Measurements from ENCODE around the gene EGLN1. TPM values are rescaled to one million over a fixed set of nuclear protein-coding genes. Genes with fewer than 3 reads are reported as not detected.

The EGLN1 gene
- total RNA-seq, 2 donors from 2014 or later = 13.5 to 17.2 TPM

DNA sequence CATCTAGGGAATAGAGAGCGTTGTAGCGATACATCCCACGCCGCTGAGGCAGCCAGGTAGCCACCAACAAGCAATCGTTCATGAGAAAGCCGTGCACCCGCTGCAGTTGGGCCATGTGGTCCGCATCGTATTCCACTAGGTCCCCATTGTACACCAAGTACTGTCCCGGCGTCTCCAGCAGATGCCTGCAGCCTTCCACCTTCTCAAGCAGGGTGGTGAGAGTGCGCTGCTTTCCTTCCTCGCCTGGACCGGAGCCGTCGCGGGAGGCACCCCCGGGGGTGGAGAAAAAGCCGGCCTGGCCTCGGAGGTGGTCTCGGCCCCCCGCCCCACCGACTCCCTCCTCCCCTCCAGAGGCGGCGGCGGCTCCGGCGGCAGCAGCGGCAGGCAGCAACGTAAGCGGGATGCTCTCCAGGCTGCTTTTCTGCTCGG is 85.0 kb downstream of the EGLN1 start:
- Mint-ChIP-seq H3K36me3 (ENCODE audit: low read depth) (peaks cover 8% of the 10 kb centered on the region), H3K27me3 (no peaks in the 10 kb centered on the region), H3K4me1 (peaks cover 40% of the 10 kb centered on the region), H3K4me3 (peak overlapping the region; percentile 95), H3K27ac (peak overlapping the region; percentile 98)
- peak in 2 of 3 donors; percentile 38 to 41 for DNase-seq
- no peaks in the 10 kb centered on the region for H3K9me3 ChIP-seq (ENCODE audit: control insufficient read depth, low read length, poor library complexity, severe bottlenecking)
- peak; percentile 2 for ATAC-seq

- Mint-ChIP-seq H3K27ac (peak overlapping the region; percentile 98), H3K36me3 (ENCODE audit: low read depth) (peaks cover 8% of the 10 kb centered on the region), H3K4me3 (peak overlapping the region; percentile 95), H3K27me3 (no peaks in the 10 kb centered on the region), H3K4me1 (peaks cover 44% of the 10 kb centered on the region)
- H3K9me3 ChIP-seq (ENCODE audit: control insufficient read depth, low read length, poor library complexity, severe bottlenecking) = no peaks in the 10 kb centered on the region
- DNase-seq (no peak), ATAC-seq (no peak)
Measured at GRCh38 chr1:231335663-231336602, 86.2 kb downstream of the EGLN1 start.

- peaks cover 8% of the 10 kb centered on the region for H3K36me3 Mint-ChIP-seq (ENCODE audit: low read depth)
- DNase-seq (no peak), ATAC-seq (no peak)
- H3K27me3 Mint-ChIP-seq = no peaks in the 10 kb centered on the region
- peaks cover 42% of the 10 kb centered on the region for H3K4me1 Mint-ChIP-seq
- peak overlapping the region; percentile 74 for H3K4me3 Mint-ChIP-seq
- H3K9me3 ChIP-seq (ENCODE audit: control insufficient read depth, low read length, poor library complexity, severe bottlenecking) = no peaks in the 10 kb centered on the region
- peak overlapping the region; percentile 98 for H3K27ac Mint-ChIP-seq
Measured at GRCh38 chr1:231334952-231335351, 87.1 kb downstream of the EGLN1 start.

- no peaks in the 10 kb centered on the region for H3K9me3 ChIP-seq (ENCODE audit: control insufficient read depth, low read length, poor library complexity, severe bottlenecking)
- ATAC-seq (no peak), DNase-seq (no peak)
- peak overlapping the region; percentile 74 for H3K4me3 Mint-ChIP-seq
- peaks cover 39% of the 10 kb centered on the region for H3K4me1 Mint-ChIP-seq
- peak overlapping the region; percentile 98 for H3K27ac Mint-ChIP-seq
- peaks cover 8% of the 10 kb centered on the region for H3K36me3 Mint-ChIP-seq (ENCODE audit: low read depth)
- no peaks in the 10 kb centered on the region for H3K27me3 Mint-ChIP-seq
Measured at GRCh38 chr1:231334079-231334666, 87.9 kb downstream of the EGLN1 start.

DNA sequence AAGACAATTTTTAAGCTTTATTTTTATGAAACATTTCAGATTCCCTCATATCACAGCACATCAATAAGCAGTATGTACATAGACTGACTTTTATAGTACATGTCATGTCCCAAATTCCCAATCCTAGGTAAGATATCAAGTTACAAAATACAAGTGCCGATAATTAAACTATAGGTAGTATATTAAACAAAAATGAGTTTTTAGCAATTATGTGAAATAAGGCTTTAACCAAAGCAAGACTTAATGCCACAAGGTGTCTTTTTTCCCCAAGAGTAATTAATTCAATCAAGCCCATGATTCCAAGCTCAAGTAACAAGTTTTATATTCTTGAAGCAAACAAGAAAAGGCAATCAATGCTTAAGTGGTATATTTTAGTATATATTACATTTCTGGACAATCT is 89.3 kb downstream of the EGLN1 start:
- H3K36me3 Mint-ChIP-seq (ENCODE audit: low read depth) = peaks cover 5% of the 10 kb centered on the region
- DNase-seq (no peak), ATAC-seq (no peak)
- H3K4me1 Mint-ChIP-seq = peaks cover 30% of the 10 kb centered on the region
- peak overlapping the region; percentile 24 for H3K27ac Mint-ChIP-seq
- no peaks in the 10 kb centered on the region for H3K9me3 ChIP-seq (ENCODE audit: control insufficient read depth, low read length, poor library complexity, severe bottlenecking)
- no peaks in the 10 kb centered on the region for H3K27me3 Mint-ChIP-seq
- no peak overlapping the region for H3K4me3 Mint-ChIP-seq

DNA sequence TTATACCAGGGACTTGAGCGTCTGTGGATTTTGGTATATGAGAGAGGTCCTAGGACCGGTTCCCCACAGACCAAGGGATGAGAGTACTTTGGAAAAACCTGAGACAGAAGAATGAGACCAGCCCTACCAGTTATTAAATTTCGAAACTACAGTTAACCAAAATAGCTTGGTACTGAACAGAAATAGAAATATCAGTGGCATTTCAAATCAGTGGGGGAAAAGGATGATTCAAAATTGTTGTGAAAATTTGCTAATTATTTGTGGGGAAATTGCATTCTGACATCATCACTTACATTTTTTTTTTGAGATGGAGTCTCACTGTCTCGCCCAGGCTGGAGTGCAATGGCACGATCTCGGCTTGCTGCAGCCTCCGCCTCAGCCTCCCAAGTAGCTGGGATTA is 92.6 kb downstream of the EGLN1 start:
- DNase-seq (no peak), ATAC-seq (no peak)
- Mint-ChIP-seq H3K4me3 (no peak overlapping the region), H3K27me3 (no peaks in the 10 kb centered on the region), H3K4me1 (peaks cover 14% of the 10 kb centered on the region), H3K36me3 (ENCODE audit: low read depth) (no peaks in the 10 kb centered on the region), H3K27ac (no peak overlapping the region)
- no peaks in the 10 kb centered on the region for H3K9me3 ChIP-seq (ENCODE audit: control insufficient read depth, low read length, poor library complexity, severe bottlenecking)

GRCh38 chr1:231327617-231328016 is 94.5 kb downstream of the EGLN1 start:
- Mint-ChIP-seq H3K27me3 (no peaks in the 10 kb centered on the region), H3K4me1 (peaks cover 12% of the 10 kb centered on the region), H3K4me3 (no peak overlapping the region), H3K36me3 (ENCODE audit: low read depth) (no peaks in the 10 kb centered on the region), H3K27ac (no peak overlapping the region)
- no peaks in the 10 kb centered on the region for H3K9me3 ChIP-seq (ENCODE audit: control insufficient read depth, low read length, poor library complexity, severe bottlenecking)
- ATAC-seq = no peak
- DNase-seq = no peak

- Mint-ChIP-seq H3K36me3 (ENCODE audit: low read depth) (no peaks in the 10 kb centered on the region), H3K4me1 (peaks cover 6% of the 10 kb centered on the region), H3K4me3 (no peak overlapping the region), H3K27ac (no peak overlapping the region), H3K27me3 (no peaks in the 10 kb centered on the region)
- ATAC-seq (no peak), DNase-seq (no peak)
- no peaks in the 10 kb centered on the region for H3K9me3 ChIP-seq (ENCODE audit: control insufficient read depth, low read length, poor library complexity, severe bottlenecking)
Measured at GRCh38 chr1:231326248-231326647, 95.8 kb downstream of the EGLN1 start.

DNA sequence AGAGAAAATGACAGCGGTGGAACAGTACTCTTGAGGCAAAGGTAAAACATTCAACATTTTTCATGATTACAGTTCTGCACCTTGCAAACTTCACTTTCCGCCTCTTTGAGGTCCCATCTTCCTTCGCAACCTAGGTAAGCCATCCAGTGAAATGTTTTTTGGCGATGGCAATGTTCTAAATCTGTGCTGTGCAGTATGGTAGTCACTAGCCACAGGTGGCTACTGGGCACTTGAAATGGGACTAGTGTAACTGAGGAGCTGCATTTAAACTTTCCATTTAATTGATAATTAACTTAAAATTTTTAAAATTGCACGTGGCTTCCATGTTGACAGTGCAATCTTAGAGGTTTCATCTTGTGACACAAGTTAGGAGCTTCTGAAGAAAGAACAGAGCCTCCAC is 97.4 kb downstream of the EGLN1 start:
- H3K9me3 ChIP-seq (ENCODE audit: control insufficient read depth, low read length, poor library complexity, severe bottlenecking) = no peaks in the 10 kb centered on the region
- Mint-ChIP-seq H3K27me3 (no peaks in the 10 kb centered on the region), H3K4me3 (no peak overlapping the region), H3K36me3 (ENCODE audit: low read depth) (no peaks in the 10 kb centered on the region), H3K27ac (no peak overlapping the region), H3K4me1 (peaks cover 3% of the 10 kb centered on the region)
- DNase-seq = no peak
- no peak for ATAC-seq

- DNase-seq (no peak), ATAC-seq (no peak)
- no peaks in the 10 kb centered on the region for H3K27me3 Mint-ChIP-seq
- H3K9me3 ChIP-seq (ENCODE audit: control insufficient read depth, low read length, poor library complexity, severe bottlenecking) = no peaks in the 10 kb centered on the region
- no peak overlapping the region for H3K27ac Mint-ChIP-seq
- no peak overlapping the region for H3K4me3 Mint-ChIP-seq
- H3K36me3 Mint-ChIP-seq (ENCODE audit: low read depth) = no peaks in the 10 kb centered on the region
- no peaks in the 10 kb centered on the region for H3K4me1 Mint-ChIP-seq
Measured at GRCh38 chr1:231322880-231323530, 99.1 kb downstream of the EGLN1 start.

GRCh38 chr1:231319080-231319479 is 103.0 kb downstream of the EGLN1 start:
- peaks cover 4% of the 10 kb centered on the region for H3K4me1 Mint-ChIP-seq
- no peaks in the 10 kb centered on the region for H3K36me3 Mint-ChIP-seq (ENCODE audit: low read depth)
- no peaks in the 10 kb centered on the region for H3K9me3 ChIP-seq (ENCODE audit: control insufficient read depth, low read length, poor library complexity, severe bottlenecking)
- no peak overlapping the region for H3K4me3 Mint-ChIP-seq
- ATAC-seq (no peak), DNase-seq (no peak)
- no peaks in the 10 kb centered on the region for H3K27me3 Mint-ChIP-seq
- no peak overlapping the region for H3K27ac Mint-ChIP-seq

GRCh38 chr1:231318568-231318967 is 103.5 kb downstream of the EGLN1 start:
- ATAC-seq (no peak), DNase-seq (no peak)
- H3K4me3 Mint-ChIP-seq = no peak overlapping the region
- no peaks in the 10 kb centered on the region for H3K36me3 Mint-ChIP-seq (ENCODE audit: low read depth)
- peaks cover 4% of the 10 kb centered on the region for H3K4me1 Mint-ChIP-seq
- no peaks in the 10 kb centered on the region for H3K27me3 Mint-ChIP-seq
- no peak overlapping the region for H3K27ac Mint-ChIP-seq
- H3K9me3 ChIP-seq (ENCODE audit: control insufficient read depth, low read length, poor library complexity, severe bottlenecking) = no peaks in the 10 kb centered on the region

GRCh38 chr1:231318015-231318355 is 104.1 kb downstream of the EGLN1 start:
- Mint-ChIP-seq H3K27ac (no peak overlapping the region), H3K27me3 (peaks cover 4% of the 10 kb centered on the region), H3K36me3 (ENCODE audit: low read depth) (no peaks in the 10 kb centered on the region), H3K4me3 (no peak overlapping the region), H3K4me1 (peaks cover 4% of the 10 kb centered on the region)
- DNase-seq = no peak
- H3K9me3 ChIP-seq (ENCODE audit: control insufficient read depth, low read length, poor library complexity, severe bottlenecking) = no peaks in the 10 kb centered on the region
- no peak for ATAC-seq
